WTC11 (cell line): Measurements from ENCODE around the gene C4orf50.

Source experiments
- CREB1 ChIP-seq: sonication (generic); formaldehyde crosslinking; IDR thresholded peaks from 2 replicates; pipeline ENCODE4 v1.8.0; 2023; ENCODE audit warnings: mild to moderate bottlenecking, missing genetic modification reagents
- CREM ChIP-seq: sonication (generic); formaldehyde crosslinking; IDR thresholded peaks from 2 replicates; pipeline ENCODE4 v1.8.1; 2022; ENCODE audit warnings: mild to moderate bottlenecking, missing genetic modification reagents, moderate library complexity
- ESRRA ChIP-seq: sonication (generic); formaldehyde crosslinking; IDR thresholded peaks from 2 replicates; pipeline ENCODE4 v1.8.1; 2022; ENCODE audit warnings: mild to moderate bottlenecking, missing genetic modification reagents, borderline replicate concordance
- FOXP1 ChIP-seq: sonication (generic); formaldehyde crosslinking; IDR thresholded peaks from 2 replicates; pipeline ENCODE4 v1.8.0; 2022; ENCODE audit warnings: missing genetic modification reagents, mild to moderate bottlenecking, moderate library complexity, borderline replicate concordance
- MAX ChIP-seq: sonication (generic); formaldehyde crosslinking; IDR thresholded peaks from 2 replicates; pipeline ENCODE4 v1.8.0; 2022; ENCODE audit warnings: mild to moderate bottlenecking, missing genetic modification reagents
- NR2C2 ChIP-seq: sonication (generic); formaldehyde crosslinking; IDR thresholded peaks from 2 replicates; pipeline ENCODE4 v1.8.0; 2022; ENCODE audit warnings: mild to moderate bottlenecking, missing genetic modification reagents
- RELA ChIP-seq: sonication (generic); formaldehyde crosslinking; IDR thresholded peaks from 2 replicates; pipeline ENCODE4 v1.8.1; 2022; ENCODE audit warnings: missing genetic modification reagents, mild to moderate bottlenecking, borderline replicate concordance
- STAT6 ChIP-seq: sonication (generic); formaldehyde crosslinking; conservative IDR thresholded peaks from 2 replicates; pipeline ENCODE4 v1.8.1; 2023; ENCODE audit warnings: mild to moderate bottlenecking, low read depth, missing genetic modification reagents, moderate library complexity
- TEAD1 ChIP-seq: sonication (generic); formaldehyde crosslinking; IDR thresholded peaks from 2 replicates; pipeline ENCODE4 v1.8.0; 2022; ENCODE audit warnings: mild to moderate bottlenecking, missing genetic modification reagents
- TF ChIP-seq, protein P1 (sequence below): fragments of 200-600 bp; IDR thresholded peaks from 2 replicates; pipeline ENCODE4 v1.8.0; 2022; ENCODE audit warnings: antibody characterized with exemption
- TF ChIP-seq, protein P2 (sequence below): sonication (generic); formaldehyde crosslinking; IDR thresholded peaks from 2 replicates; pipeline ENCODE4 v1.8.1; 2022; ENCODE audit warnings: missing genetic modification reagents, borderline replicate concordance
- TF ChIP-seq, protein P3 (sequence below): sonication (generic); formaldehyde crosslinking; IDR thresholded peaks from 2 replicates; pipeline ENCODE4 v1.8.1; 2023; ENCODE audit warnings: mild to moderate bottlenecking, moderate library complexity, missing genetic modification reagents
- TF ChIP-seq, protein P4 (sequence below): fragments of 250-450 bp; sonication (Bioruptor Pico); IDR thresholded peaks from 2 replicates; pipeline ENCODE4 v1.9.0; 2021; ENCODE audit warnings: moderate library complexity, mild to moderate bottlenecking, inconsistent platforms, borderline replicate concordance

DNA sequence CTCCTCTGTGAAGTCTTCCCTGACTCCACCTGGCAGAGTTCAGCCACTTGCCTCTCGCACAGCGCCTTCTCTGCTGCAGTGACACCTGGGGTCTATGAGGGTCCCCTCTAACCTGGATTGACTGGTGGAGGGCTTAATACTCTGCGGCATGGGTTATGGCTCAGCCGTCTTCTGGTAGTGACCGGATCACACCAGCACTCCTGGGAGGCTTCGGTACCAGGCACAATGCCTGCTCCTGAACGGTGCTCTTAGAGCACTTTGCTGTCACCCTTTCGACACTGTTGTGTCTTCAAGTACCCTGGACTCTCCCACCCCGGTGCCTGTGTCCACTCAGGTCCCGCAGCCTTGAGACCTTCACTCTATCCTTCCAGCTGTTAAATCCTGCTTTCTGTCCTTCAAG lies 50.0 kb downstream of the C4orf50 start:
- no peak for TF ChIP-seq STAT6
- TF ChIP-seq, protein P1, sequence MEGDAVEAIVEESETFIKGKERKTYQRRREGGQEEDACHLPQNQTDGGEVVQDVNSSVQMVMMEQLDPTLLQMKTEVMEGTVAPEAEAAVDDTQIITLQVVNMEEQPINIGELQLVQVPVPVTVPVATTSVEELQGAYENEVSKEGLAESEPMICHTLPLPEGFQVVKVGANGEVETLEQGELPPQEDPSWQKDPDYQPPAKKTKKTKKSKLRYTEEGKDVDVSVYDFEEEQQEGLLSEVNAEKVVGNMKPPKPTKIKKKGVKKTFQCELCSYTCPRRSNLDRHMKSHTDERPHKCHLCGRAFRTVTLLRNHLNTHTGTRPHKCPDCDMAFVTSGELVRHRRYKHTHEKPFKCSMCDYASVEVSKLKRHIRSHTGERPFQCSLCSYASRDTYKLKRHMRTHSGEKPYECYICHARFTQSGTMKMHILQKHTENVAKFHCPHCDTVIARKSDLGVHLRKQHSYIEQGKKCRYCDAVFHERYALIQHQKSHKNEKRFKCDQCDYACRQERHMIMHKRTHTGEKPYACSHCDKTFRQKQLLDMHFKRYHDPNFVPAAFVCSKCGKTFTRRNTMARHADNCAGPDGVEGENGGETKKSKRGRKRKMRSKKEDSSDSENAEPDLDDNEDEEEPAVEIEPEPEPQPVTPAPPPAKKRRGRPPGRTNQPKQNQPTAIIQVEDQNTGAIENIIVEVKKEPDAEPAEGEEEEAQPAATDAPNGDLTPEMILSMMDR: no peak
- no peak for TF ChIP-seq FOXP1 (CRISPR knock-in tag)
- no peak for TF ChIP-seq RELA
- no peak for TF ChIP-seq MAX (CRISPR knock-in tag)
- TF ChIP-seq ESRRA (CRISPR knock-in tag): no peak
- no peak for TF ChIP-seq CREM
- TF ChIP-seq TEAD1 (CRISPR knock-in tag): no peak
- TF ChIP-seq, protein P2, sequence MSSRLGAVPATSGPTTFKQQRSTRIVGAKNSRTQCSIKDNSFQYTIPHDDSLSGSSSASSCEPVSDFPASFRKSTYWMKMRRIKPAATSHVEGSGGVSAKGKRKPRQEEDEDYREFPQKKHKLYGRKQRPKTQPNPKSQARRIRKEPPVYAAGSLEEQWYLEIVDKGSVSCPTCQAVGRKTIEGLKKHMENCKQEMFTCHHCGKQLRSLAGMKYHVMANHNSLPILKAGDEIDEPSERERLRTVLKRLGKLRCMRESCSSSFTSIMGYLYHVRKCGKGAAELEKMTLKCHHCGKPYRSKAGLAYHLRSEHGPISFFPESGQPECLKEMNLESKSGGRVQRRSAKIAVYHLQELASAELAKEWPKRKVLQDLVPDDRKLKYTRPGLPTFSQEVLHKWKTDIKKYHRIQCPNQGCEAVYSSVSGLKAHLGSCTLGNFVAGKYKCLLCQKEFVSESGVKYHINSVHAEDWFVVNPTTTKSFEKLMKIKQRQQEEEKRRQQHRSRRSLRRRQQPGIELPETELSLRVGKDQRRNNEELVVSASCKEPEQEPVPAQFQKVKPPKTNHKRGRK: no peak
- no peak for TF ChIP-seq NR2C2 (CRISPR knock-in tag)
- TF ChIP-seq, protein P3, sequence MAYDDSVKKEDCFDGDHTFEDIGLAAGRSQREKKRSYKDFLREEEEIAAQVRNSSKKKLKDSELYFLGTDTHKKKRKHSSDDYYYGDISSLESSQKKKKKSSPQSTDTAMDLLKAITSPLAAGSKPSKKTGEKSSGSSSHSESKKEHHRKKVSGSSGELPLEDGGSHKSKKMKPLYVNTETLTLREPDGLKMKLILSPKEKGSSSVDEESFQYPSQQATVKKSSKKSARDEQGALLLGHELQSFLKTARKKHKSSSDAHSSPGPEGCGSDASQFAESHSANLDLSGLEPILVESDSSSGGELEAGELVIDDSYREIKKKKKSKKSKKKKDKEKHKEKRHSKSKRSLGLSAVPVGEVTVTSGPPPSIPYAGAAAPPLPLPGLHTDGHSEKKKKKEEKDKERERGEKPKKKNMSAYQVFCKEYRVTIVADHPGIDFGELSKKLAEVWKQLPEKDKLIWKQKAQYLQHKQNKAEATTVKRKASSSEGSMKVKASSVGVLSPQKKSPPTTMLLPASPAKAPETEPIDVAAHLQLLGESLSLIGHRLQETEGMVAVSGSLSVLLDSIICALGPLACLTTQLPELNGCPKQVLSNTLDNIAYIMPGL (CRISPR knock-in tag): no peak
- TF ChIP-seq, protein P4, sequence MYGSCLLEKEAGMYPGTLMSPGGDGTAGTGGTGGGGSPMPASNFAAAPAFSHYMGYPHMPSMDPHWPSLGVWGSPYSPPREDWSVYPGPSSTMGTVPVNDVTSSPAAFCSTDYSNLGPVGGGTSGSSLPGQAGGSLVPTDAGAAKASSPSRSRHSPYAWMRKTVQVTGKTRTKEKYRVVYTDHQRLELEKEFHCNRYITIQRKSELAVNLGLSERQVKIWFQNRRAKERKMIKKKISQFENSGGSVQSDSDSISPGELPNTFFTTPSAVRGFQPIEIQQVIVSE (CRISPR knock-in tag): no peak
- no peak for TF ChIP-seq CREB1 (CRISPR knock-in tag)
